Stimulated activated effector memory CD8-positive, alpha-beta T cell treated with anti-CD3 and anti-CD28 coated beads, Interleukin-12 subunit alpha, Interleukin-12 subunit beta, amount 100 ng/mL, for 72 hours (primary cell): Measurements from ENCODE around the gene CEP350.
"Not testable (repeated sequence)": the region's sequence is repeated elsewhere in the genome, so short reads cannot be mapped to it uniquely, and the experiment has no call there.

Experiments
- ATAC-seq: fragments of 150-1000 bp; cut with Tn5 transposase; 2 replicates; pipeline ENCODE4 v1.10.0; 2021
- DNase-seq, 2 donors: peaks; one replicate each; pipeline ENCODE4 v3.0.0; 2021 to 2022; ENCODE audit warnings: low spot score in 2 of 2
- H3K27ac Mint-ChIP-seq: one replicate; pipeline ENCODE4 v1.8.0; 2022; ENCODE audit warnings: mild to moderate bottlenecking, mixed read lengths
- H3K36me3 Mint-ChIP-seq: one replicate; pipeline ENCODE4 v1.8.0; 2022; ENCODE audit warnings: mild to moderate bottlenecking, mixed read lengths
- H3K4me1 Mint-ChIP-seq: one replicate; pipeline ENCODE4 v1.8.0; 2022; ENCODE audit warnings: mixed read lengths
- H3K4me3 Mint-ChIP-seq: one replicate; pipeline ENCODE4 v1.8.0; 2022; ENCODE audit warnings: mild to moderate bottlenecking, mixed read lengths
- H3K9me3 Mint-ChIP-seq: one replicate; pipeline ENCODE4 v1.8.0; 2022; ENCODE audit warnings: mixed read lengths

The CEP350 gene

DNA sequence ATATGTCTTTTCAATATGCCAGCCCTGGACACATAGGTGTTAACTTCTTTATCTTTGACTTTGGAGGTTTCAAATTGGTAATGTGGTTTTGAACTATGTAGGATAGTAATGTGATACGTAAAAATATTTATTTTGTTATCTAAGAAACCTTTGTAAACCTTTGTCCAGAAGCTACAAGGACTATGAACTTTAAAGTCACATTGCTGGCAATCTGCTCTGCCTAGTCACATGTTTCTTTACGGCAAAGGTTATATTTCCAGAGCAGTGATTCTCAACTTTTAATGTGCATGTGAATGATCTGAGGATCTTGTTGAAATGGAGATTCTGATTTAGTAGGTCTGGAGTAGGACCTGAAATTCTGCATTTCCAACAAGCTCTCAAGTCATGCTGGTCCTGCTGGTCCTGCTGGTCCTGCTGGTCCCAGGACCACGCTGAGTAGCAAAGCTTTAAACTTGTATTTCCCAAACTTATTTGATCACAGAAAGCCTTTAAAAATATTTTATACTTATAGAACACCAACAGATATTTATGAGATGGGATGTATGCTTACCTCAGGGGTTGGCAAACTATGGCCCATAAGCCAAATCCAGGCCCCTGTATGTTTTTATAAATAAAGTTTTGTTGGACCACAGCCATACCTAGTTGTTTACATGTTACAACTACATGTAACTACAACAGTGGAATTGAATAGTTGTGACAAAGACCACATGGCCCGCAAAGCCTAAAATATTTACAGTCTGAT, 142.1 kb downstream of the CEP350 start:
- Mint-ChIP-seq H3K9me3 (no peaks in the 10 kb centered on the region), H3K4me1 (peaks cover 10% of the 10 kb centered on the region), H3K4me3 (no peak overlapping the region), H3K27ac (no peak overlapping the region), H3K36me3 (peaks cover 100% of the 10 kb centered on the region)
- ATAC-seq (no peak), DNase-seq (no peak)

DNA sequence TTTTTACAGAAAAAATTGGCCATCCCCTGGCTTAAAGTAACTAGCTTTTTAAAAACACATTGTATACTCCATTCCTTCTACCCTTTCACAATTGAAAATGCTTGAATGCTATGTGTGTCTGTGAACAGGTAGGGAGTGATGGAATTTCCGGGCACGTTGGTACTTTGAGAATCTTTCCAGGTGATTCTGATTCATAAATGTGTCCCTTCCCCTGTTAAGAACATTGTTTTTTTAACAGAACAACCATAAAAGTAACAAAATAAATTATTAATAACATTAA, 142.7 kb downstream of the CEP350 start:
- Mint-ChIP-seq H3K4me1 (peaks cover 10% of the 10 kb centered on the region), H3K9me3 (no peaks in the 10 kb centered on the region), H3K4me3 (no peak overlapping the region), H3K27ac (no peak overlapping the region), H3K36me3 (peaks cover 100% of the 10 kb centered on the region)
- DNase-seq (no peak), ATAC-seq (no peak)

DNA sequence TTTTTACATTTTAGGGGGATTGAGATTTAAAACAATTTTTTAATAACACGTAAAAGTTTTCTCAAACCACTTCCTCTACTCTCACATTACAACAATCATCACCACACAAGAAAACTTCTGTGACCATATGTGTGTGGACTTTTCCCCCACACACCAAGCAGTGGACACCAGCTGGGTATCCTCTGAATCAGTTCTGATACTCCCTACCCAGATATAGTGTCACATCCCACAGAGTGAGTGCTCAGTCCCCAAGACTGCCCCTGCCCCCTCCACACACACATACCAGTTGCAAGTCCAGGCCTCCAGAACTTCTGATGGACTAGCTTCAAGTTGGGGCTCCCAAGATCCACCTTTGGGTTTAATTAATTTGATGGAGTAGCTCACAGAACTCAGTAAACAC, 146.8 kb downstream of the CEP350 start:
- ATAC-seq (no peak), DNase-seq (no peak)
- no peak overlapping the region for H3K27ac Mint-ChIP-seq
- peaks cover 95% of the 10 kb centered on the region for H3K36me3 Mint-ChIP-seq
- H3K9me3 Mint-ChIP-seq = no peaks in the 10 kb centered on the region
- peaks cover 10% of the 10 kb centered on the region for H3K4me1 Mint-ChIP-seq
- no peak overlapping the region for H3K4me3 Mint-ChIP-seq

DNA sequence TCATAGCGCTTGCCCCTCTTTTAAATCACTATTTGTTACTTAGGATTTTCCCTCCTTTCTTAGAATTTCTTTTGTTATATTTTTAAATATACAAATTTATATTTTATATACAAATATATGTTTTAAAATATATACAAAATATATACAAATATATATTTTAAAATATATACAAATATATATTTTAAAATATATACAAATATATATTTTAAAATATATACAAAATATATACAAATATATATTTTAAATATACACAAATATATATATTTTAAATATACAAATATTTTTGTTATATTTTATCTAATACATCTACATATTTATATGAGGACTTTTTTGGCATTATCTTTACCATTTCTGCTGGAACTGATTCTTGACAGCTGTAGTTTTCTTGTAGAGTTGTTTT, 149.2 kb downstream of the CEP350 start:
- H3K27ac Mint-ChIP-seq = no peak overlapping the region
- no peak for ATAC-seq

DNA sequence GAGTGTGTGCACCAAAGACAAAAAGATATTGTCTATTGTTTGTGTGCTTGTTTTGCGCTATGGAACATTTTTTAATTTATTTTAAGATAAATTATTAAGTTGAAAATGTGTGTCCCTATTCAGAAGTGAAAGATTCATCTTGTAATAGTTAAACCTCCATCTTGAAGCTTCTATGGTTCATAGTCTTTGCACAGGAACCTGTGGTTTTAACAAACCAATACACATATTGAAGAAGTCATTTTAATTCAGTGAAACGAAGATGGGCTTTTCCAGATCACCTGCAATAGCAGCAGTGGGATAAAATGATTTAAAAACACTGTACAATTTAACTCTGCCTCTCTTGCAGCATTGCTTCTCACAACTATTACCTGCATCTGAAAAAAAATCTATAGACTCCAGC, 157.5 kb downstream of the CEP350 start:
- no peaks in the 10 kb centered on the region for H3K4me1 Mint-ChIP-seq
- no peak overlapping the region for H3K4me3 Mint-ChIP-seq
- peaks cover 58% of the 10 kb centered on the region for H3K36me3 Mint-ChIP-seq
- ATAC-seq (no peak), DNase-seq (no peak)
- no peak overlapping the region for H3K27ac Mint-ChIP-seq
- no peaks in the 10 kb centered on the region for H3K9me3 Mint-ChIP-seq

More for the DNA sequence above, 149.2 kb downstream of the CEP350 start:
- H3K36me3 Mint-ChIP-seq = peaks cover 94% of the 10 kb centered on the region
- peaks cover 10% of the 10 kb centered on the region for H3K4me1 Mint-ChIP-seq
- no peaks in the 10 kb centered on the region for H3K9me3 Mint-ChIP-seq
- no peak for DNase-seq
- no peak overlapping the region for H3K4me3 Mint-ChIP-seq

DNA sequence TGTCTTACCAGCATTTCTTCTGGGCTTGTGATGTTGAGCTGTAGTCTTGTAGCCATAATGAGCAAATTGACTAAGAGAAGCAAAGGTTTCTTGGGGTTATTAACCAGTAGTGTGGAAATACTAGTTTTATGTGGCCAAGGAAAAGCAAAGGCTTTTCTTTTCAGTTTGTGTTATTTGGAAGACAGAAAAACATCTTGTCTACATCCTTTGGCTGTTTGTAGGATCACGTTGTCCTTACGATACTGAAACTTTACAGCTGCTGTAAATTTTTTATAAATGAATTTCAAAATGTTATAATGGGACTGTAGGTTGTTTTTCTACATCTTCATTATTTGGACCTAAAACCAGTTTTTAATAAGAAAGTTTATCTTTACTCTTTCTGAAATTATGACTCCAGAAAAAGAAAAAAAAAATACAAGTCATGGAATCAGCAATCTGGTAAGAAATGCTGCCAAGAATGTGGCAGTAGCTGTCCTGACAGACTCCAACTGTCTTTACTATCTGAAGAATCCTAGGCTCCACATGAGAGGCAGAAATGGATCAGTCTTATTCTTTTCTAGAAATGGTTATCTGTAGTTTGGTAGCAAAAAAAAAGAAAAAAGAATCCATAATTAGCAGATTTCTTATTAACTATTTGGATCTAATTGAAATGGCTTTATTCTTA, 158.5 kb downstream of the CEP350 start:
- Mint-ChIP-seq H3K27ac (no peak overlapping the region), H3K4me1 (no peaks in the 10 kb centered on the region)

DNA sequence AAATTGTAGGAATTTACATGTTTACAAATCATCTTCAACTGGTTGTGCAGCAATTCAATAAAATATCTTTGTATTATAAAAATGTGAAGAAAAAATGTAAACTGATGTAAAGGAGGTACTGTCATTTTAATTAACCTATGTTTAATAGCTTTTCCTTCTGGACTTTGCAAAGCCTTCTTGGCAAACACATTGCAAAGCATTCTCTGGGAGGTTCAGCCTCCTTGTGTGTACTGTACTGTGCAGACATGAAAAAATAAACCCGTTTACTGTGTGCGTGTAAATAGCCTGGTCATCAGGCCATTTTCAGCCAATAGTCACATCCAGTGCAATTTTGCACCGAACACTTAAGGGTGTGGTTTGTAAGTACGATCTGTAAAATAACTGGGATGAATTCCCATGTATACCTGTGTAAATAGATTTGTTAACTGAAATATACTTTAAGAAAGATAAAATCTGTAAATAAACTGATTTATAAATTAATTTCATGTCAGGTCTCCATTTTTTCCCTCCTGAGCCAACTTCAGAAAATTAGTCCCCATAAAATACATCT, 159.9 kb downstream of the CEP350 start:
- peaks cover 35% of the 10 kb centered on the region for H3K36me3 Mint-ChIP-seq
- H3K27ac Mint-ChIP-seq = no peak overlapping the region
- ATAC-seq = no peak
- no peak overlapping the region for H3K4me3 Mint-ChIP-seq
- H3K4me1 Mint-ChIP-seq = no peaks in the 10 kb centered on the region
- H3K9me3 Mint-ChIP-seq = no peaks in the 10 kb centered on the region
- no peak for DNase-seq

More for the DNA sequence above, 158.5 kb downstream of the CEP350 start:
- H3K4me3 Mint-ChIP-seq = no peak overlapping the region
- no peak for DNase-seq
- H3K9me3 Mint-ChIP-seq = no peaks in the 10 kb centered on the region
- ATAC-seq = no peak
- H3K36me3 Mint-ChIP-seq = peaks cover 47% of the 10 kb centered on the region

DNA sequence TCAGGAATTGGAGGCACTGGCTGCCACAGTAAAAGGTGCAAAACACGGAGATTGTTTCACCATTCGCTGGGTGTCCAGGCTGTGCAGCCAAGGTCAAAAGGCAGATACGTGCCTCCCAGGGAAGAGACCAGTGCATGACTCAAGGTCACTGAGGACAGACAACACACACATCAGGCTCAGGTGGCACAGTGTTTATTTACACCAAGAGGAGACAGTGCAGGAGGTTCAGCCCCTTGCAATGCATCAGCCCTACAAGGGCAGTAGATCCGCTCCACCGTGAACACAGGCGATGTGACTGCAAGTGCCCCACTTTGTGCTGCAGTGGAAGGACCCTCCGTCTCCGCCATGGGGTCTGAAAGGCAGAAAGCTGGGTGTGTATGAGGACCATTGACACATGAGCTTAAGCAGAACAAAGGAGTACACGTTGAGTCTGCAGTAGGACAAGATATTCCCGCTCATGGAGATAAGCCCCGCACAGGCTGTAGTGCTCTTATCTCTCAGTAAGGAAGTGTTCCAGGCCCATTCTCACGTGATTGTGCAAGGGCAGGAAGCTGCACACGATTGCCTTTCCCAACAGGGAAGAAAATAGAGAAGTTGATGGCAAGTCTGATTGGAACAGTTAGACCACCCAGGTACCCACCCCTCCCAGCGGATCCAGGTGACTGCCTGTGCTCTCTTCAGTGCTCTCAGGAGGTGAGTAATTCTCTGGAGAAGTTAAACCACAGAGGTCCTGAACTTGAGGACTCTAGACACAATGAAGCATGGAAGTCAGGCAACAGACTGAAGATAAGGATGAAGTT, 162.6 kb downstream of the CEP350 start:
- peaks cover 8% of the 10 kb centered on the region for H3K36me3 Mint-ChIP-seq
- no peaks in the 10 kb centered on the region for H3K9me3 Mint-ChIP-seq
- no peak overlapping the region for H3K4me3 Mint-ChIP-seq
- H3K4me1 Mint-ChIP-seq = no peaks in the 10 kb centered on the region
- H3K27ac Mint-ChIP-seq = no peak overlapping the region
- ATAC-seq (peak; percentile 28), DNase-seq (no peak)

DNA sequence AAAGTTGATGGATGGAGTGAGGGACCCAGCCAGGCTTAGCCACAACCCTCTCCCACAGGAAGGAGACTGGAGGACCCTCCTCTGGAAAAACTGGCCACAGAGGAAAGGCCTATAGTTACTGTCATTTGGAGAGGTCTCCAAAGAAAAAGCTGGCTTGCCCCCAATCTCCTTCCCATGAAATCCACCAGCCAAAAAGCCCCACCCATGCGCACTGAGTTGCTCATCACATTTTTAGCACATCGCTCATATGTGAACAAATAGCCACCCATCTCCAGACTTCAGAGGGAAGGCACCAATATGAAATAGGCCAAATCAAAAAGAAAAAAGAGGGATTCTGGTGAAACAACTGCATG, 163.1 kb downstream of the CEP350 start:
- H3K36me3 Mint-ChIP-seq = peaks cover 3% of the 10 kb centered on the region
- DNase-seq (no peak), ATAC-seq (no peak)
- no peaks in the 10 kb centered on the region for H3K9me3 Mint-ChIP-seq
- no peak overlapping the region for H3K27ac Mint-ChIP-seq
- H3K4me3 Mint-ChIP-seq = no peak overlapping the region
- H3K4me1 Mint-ChIP-seq = no peaks in the 10 kb centered on the region

DNA sequence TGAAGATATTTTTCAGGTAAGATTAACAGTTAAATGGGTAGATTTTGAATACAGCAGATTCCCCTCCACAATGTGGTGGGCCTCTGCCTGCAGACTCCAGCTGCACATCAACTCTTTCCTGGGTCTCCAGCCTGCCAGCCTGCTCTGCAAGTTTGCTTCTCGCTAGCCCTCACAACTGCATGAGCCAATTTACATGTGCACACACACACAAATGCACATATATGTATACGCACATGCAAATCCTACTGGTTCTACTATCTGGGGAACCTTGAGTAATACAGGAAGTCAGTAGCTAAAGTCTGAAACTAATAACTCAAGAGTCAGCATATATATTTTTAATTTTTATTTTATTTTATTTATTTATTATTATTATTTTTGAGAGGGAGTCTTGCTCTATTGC, 165.2 kb downstream of the CEP350 start:
- no peak for ATAC-seq
- Mint-ChIP-seq H3K4me1 (no peaks in the 10 kb centered on the region), H3K27ac (no peak overlapping the region), H3K36me3 (no peaks in the 10 kb centered on the region), H3K4me3 (no peak overlapping the region), H3K9me3 (no peaks in the 10 kb centered on the region)
- no peak for DNase-seq

DNA sequence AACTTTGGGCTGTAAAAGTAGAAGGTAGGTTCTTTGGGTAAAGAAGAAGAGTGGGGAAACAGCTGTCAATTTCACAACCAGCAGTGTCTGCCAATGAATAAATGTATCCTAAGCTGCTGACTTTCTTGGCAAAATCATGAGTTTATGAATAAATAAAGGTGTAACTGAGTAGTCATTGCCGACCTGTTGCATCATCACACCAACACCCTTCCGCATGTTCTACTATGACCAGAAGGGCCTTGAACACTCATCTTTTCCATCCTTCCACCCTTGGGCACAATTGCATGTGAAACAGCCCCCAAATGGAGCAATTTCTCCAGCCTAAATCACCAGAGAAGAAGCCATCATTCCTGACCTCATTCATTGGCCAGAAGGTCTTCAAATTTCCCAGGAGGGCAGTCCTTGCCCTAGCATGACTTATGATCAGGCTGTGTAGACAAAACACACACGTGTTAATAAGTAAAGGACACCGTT, 168.9 kb downstream of the CEP350 start:
- no peak for ATAC-seq
- Mint-ChIP-seq H3K4me3 (no peak overlapping the region), H3K9me3 (no peaks in the 10 kb centered on the region), H3K36me3 (no peaks in the 10 kb centered on the region), H3K4me1 (no peaks in the 10 kb centered on the region), H3K27ac (no peak overlapping the region)
- no peak for DNase-seq

DNA sequence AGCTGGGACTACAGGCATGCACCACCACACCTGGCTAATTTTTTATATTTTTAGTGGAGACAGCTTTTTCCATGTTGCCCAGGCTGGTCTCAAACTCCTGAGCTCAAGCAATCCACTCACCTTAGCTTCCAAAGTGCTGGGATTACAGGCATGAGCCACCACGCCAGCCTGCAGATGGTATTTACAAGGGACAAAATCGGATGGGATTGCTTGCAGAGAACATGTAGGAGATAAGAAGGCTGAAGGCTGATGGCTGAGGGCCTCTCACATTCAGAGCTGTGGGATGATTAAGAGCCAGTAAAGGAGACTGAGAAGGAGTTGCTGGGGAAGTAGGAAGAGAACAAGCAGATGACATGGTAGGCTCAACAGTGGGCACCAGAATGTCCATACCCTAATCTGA, 176.0 kb downstream of the CEP350 start:
- Mint-ChIP-seq H3K4me3 (no peak overlapping the region), H3K4me1 (peaks cover 7% of the 10 kb centered on the region), H3K36me3 (no peaks in the 10 kb centered on the region), H3K27ac (no peak overlapping the region), H3K9me3 (no peaks in the 10 kb centered on the region)
- DNase-seq (no peak), ATAC-seq (no peak)

DNA sequence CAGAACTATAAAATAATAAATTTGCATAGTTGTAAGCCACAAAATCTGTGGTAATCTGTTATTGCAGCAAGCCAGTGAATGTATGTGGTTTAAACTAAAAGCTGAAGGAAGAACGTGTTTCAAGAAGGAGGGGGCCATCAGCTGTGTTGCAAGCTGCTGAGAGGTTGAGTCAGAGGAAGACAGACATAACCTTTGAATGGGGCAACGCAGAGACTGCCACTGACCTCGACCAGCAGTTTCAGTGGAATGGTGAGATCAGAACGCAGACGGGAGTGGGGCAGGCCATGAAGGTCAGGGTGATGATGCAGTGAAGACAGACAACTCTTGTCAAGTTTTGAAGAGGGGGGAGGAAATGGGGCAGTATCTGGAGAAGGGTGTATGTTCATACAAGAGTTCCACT, 176.9 kb downstream of the CEP350 start:
- H3K4me3 Mint-ChIP-seq = no peak overlapping the region
- ATAC-seq (peak; percentile 96), DNase-seq (no peak)
- no peaks in the 10 kb centered on the region for H3K9me3 Mint-ChIP-seq
- peaks cover 7% of the 10 kb centered on the region for H3K4me1 Mint-ChIP-seq
- H3K27ac Mint-ChIP-seq = no peak overlapping the region
- H3K36me3 Mint-ChIP-seq = no peaks in the 10 kb centered on the region

DNA sequence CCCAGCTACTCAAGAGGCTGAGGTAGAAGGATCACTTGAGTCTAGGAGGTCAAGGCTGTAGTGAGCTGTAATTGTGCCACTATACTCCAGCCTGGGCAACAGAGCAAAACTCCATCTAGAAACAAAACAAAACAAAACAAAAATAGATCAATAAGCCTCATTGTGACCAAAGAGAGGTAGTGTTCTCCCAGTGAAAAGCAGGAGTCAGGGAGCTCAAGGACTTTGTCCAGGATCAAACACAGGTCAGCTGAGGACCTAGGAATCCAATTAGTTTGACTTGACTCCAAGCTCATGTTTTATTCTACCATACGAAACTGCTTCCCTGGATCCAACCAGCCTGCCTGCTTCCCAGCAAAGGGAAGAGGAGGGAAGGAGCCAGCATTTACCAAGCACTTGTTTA, 178.6 kb downstream of the CEP350 start:
- peaks cover 7% of the 10 kb centered on the region for H3K4me1 Mint-ChIP-seq

DNA sequence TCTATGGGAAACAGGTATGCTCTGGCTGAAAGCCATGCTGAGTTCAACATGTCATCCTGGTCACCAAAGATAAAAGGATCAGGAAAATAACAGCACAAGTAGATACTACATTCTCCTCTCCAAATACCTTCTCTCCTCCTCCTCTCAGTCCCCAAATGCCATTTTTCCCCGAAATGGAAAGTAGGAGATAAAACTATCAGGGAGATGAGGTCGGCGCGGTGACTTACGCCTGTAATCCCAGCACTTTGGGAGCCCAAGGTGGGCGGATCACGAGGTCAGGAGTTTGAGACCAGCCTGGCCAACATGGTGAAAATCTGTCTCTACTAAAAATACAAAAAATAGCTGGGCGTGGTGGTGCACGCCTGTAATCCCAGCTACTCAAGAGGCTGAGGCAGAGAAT, 179.1 kb downstream of the CEP350 start:
- H3K36me3 Mint-ChIP-seq, DNase-seq, H3K4me1 Mint-ChIP-seq, H3K4me3 Mint-ChIP-seq, H3K27ac Mint-ChIP-seq, H3K9me3 Mint-ChIP-seq, ATAC-seq: not testable (repeated sequence)

More for the DNA sequence above, 178.6 kb downstream of the CEP350 start:
- Mint-ChIP-seq H3K9me3 (no peaks in the 10 kb centered on the region), H3K27ac (no peak overlapping the region), H3K4me3 (no peak overlapping the region), H3K36me3 (no peaks in the 10 kb centered on the region)
- ATAC-seq (no peak), DNase-seq (no peak)
